Trophoblast cell (in vitro differentiated cells and primary cell): ENCODE data around the gene TBC1D22A.

Source experiments
- DNase-seq, 2 donors: peaks; one replicate each; pipeline ENCODE4 v3.0.0-alpha.2; 2016
- H2AFZ ChIP-seq: 2 replicates; pipeline ENCODE4 v1.6.1; 2013; ENCODE audit warnings: low read length, moderate library complexity, mild to moderate bottlenecking; ENCODE audit not compliant: insufficient read depth, poor library complexity
- H2AK5ac ChIP-seq: 2 replicates; pipeline ENCODE4 v1.6.1; 2013; ENCODE audit warnings: mild to moderate bottlenecking, low read length
- H2BK120ac ChIP-seq: 2 replicates; pipeline ENCODE4 v1.6.1; 2013; ENCODE audit warnings: low read length, mild to moderate bottlenecking, moderate library complexity; ENCODE audit not compliant: insufficient read depth, poor library complexity
- H2BK12ac ChIP-seq: 2 replicates; pipeline ENCODE4 v1.6.1; 2013; ENCODE audit warnings: mild to moderate bottlenecking, low read length, moderate library complexity
- H2BK5ac ChIP-seq: 2 replicates; pipeline ENCODE4 v1.6.1; 2013; ENCODE audit warnings: low read length, low read depth, moderate library complexity, mild to moderate bottlenecking; ENCODE audit not compliant: poor library complexity
- H3K14ac ChIP-seq: 2 replicates; pipeline ENCODE4 v1.6.1; 2013; ENCODE audit warnings: mild to moderate bottlenecking, low read length
- H3K18ac ChIP-seq: 2 replicates; pipeline ENCODE4 v1.6.1; 2013; ENCODE audit warnings: mild to moderate bottlenecking, low read length
- H3K23ac ChIP-seq: 2 replicates; pipeline ENCODE4 v1.6.1; 2013; ENCODE audit warnings: low read length
- H3K27ac ChIP-seq: 2 replicates; pipeline ENCODE4 v1.5.1; 2013; ENCODE audit warnings: low read depth, mild to moderate bottlenecking, inconsistent platforms, low read length, moderate library complexity
- H3K27me3 ChIP-seq: 2 replicates; pipeline ENCODE4 v1.6.1; 2013; ENCODE audit warnings: inconsistent platforms, mild to moderate bottlenecking, low read length, moderate library complexity; ENCODE audit not compliant: insufficient read depth
- H3K36me3 ChIP-seq, 2 experiments: 1 replicate in 1 of 2; 2 replicates in 1 of 2; pipeline ENCODE4 v1.6.1; 2013; ENCODE audit warnings: low read length in 2 of 2, mild to moderate bottlenecking in 2 of 2, moderate library complexity in 1 of 2; ENCODE audit not compliant: insufficient read depth in 2 of 2, control insufficient read depth in 1 of 2
- H3K4ac ChIP-seq: 2 replicates; pipeline ENCODE4 v1.6.1; 2013; ENCODE audit warnings: low read depth, mild to moderate bottlenecking, low read length, moderate library complexity
- H3K4me1 ChIP-seq, 2 experiments: 1 replicate in 1 of 2; 2 replicates in 1 of 2; pipeline ENCODE4 v1.6.1; 2013; ENCODE audit warnings: low read length in 2 of 2, mild to moderate bottlenecking in 2 of 2, moderate library complexity in 1 of 2; ENCODE audit not compliant: insufficient read depth in 2 of 2, control insufficient read depth in 1 of 2
- H3K4me2 ChIP-seq: 2 replicates; pipeline ENCODE4 v1.6.1; 2013; ENCODE audit warnings: inconsistent platforms, mild to moderate bottlenecking, low read length, moderate library complexity
- H3K4me3 ChIP-seq: 2 replicates; pipeline ENCODE4 v1.5.1; 2013; ENCODE audit warnings: mild to moderate bottlenecking, low read depth, low read length, inconsistent platforms
- H3K79me1 ChIP-seq: one replicate; pipeline ENCODE4 v1.6.1; 2013; ENCODE audit warnings: low read length
- H3K79me2 ChIP-seq: 2 replicates; pipeline ENCODE4 v1.6.1; 2013; ENCODE audit warnings: low read length, mild to moderate bottlenecking; ENCODE audit not compliant: control insufficient read depth, insufficient read depth, poor library complexity
- H3K9ac ChIP-seq: 2 replicates; pipeline ENCODE4 v1.6.1; 2013; ENCODE audit warnings: mild to moderate bottlenecking, low read length
- H3K9me3 ChIP-seq: 2 replicates; pipeline ENCODE4 v1.6.1; 2013; ENCODE audit warnings: low read depth, mild to moderate bottlenecking, control low read depth, inconsistent platforms, low read length; ENCODE audit not compliant: insufficient read depth
- H4K12ac ChIP-seq: 2 replicates; pipeline ENCODE4 v1.6.1; 2013; ENCODE audit warnings: low read depth, mild to moderate bottlenecking, low read length, moderate library complexity
- H4K8ac ChIP-seq: 2 replicates; pipeline ENCODE4 v1.6.1; 2013; ENCODE audit warnings: low read depth, mild to moderate bottlenecking, low read length, moderate library complexity
- H4K91ac ChIP-seq: one replicate; pipeline ENCODE4 v1.6.1; 2013; ENCODE audit warnings: low read depth, mild to moderate bottlenecking, low read length, moderate library complexity
- WGBS: extraction: QIAGEN DNeasy Blood & Tissue Kit; methylation state at CpG from one replicate; pipeline ENCODE4 v1.1.7; 2013; ENCODE audit warnings: missing lambda C conversion rate; ENCODE audit not compliant: insufficient read length, insufficient coverage; ENCODE audit errors: extremely low coverage; 5-methylcytosine and 5-hydroxymethylcytosine counted together

The TBC1D22A gene

GRCh38 chr22:47113853-47114415 is 351.5 kb downstream of the TBC1D22A start:
- no peak overlapping the region for H4K12ac ChIP-seq
- no peaks in the 10 kb centered on the region for H3K27me3 ChIP-seq
- WGBS = no CpG with 5 or more reads among the region's 8 CpGs
- no peak overlapping the region for H2BK120ac ChIP-seq
- no peak overlapping the region for H4K8ac ChIP-seq
- H2AK5ac ChIP-seq = no peak overlapping the region
- H3K4me1 ChIP-seq = peaks cover 0 to 5% of the 10 kb centered on the region in 2 experiments
- H3K4ac ChIP-seq = no peak overlapping the region
- H4K91ac ChIP-seq = no peak overlapping the region
- H3K14ac ChIP-seq = no peak overlapping the region
- no peak overlapping the region for H2BK5ac ChIP-seq
- H3K9me3 ChIP-seq = no peaks in the 10 kb centered on the region
- H3K18ac ChIP-seq = no peak overlapping the region
- no peak overlapping the region for H3K4me3 ChIP-seq
- H3K9ac ChIP-seq = no peak overlapping the region
- H3K79me1 ChIP-seq = no peaks in the 10 kb centered on the region
- no peak overlapping the region for H2AFZ ChIP-seq
- no peak overlapping the region for H3K23ac ChIP-seq
- no peak overlapping the region for H3K4me2 ChIP-seq
- no peak overlapping the region for H2BK12ac ChIP-seq
- no peaks in the 10 kb centered on the region for H3K36me3 ChIP-seq
- H3K27ac ChIP-seq = no peak overlapping the region
- H3K79me2 ChIP-seq = no peaks in the 10 kb centered on the region
- DNase-seq = no peak

- Histone ChIP-seq H3K4me1 (peaks cover 0 to 5% of the 10 kb centered on the region in 2 experiments), H3K36me3 (no peaks in the 10 kb centered on the region), H3K9me3 (no peaks in the 10 kb centered on the region), H3K27me3 (no peaks in the 10 kb centered on the region), H3K23ac (no peak overlapping the region), H3K18ac (no peak overlapping the region), H2BK5ac (no peak overlapping the region), H3K79me2 (no peaks in the 10 kb centered on the region), H3K4ac (no peak overlapping the region), H3K9ac (no peak overlapping the region), H2BK120ac (no peak overlapping the region), H4K8ac (no peak overlapping the region), H4K12ac (no peak overlapping the region), H3K4me2 (no peak overlapping the region), H2BK12ac (no peak overlapping the region), H3K27ac (no peak overlapping the region), H3K14ac (no peak overlapping the region), H4K91ac (no peak overlapping the region), H3K79me1 (no peaks in the 10 kb centered on the region), H3K4me3 (no peak overlapping the region), H2AFZ (no peak overlapping the region), H2AK5ac (no peak overlapping the region)
- WGBS = no CpG with 5 or more reads among the region's 20 CpGs
- no peak for DNase-seq
Measured at GRCh38 chr22:47114813-47115517, 352.5 kb downstream of the TBC1D22A start.

- no peaks in the 10 kb centered on the region for H3K79me1 ChIP-seq
- H3K23ac ChIP-seq = no peak overlapping the region
- DNase-seq = no peak
- H3K18ac ChIP-seq = no peak overlapping the region
- H4K91ac ChIP-seq = no peak overlapping the region
- H4K8ac ChIP-seq = no peak overlapping the region
- H3K4ac ChIP-seq = no peak overlapping the region
- no peaks in the 10 kb centered on the region for H3K9me3 ChIP-seq
- no peak overlapping the region for H2BK5ac ChIP-seq
- H3K4me1 ChIP-seq = peaks cover 0 to 7% of the 10 kb centered on the region in 2 experiments
- no peak overlapping the region for H3K4me3 ChIP-seq
- H2AFZ ChIP-seq = no peak overlapping the region
- no peak overlapping the region for H2BK12ac ChIP-seq
- H3K27ac ChIP-seq = no peak overlapping the region
- no peak overlapping the region for H2BK120ac ChIP-seq
- H2AK5ac ChIP-seq = no peak overlapping the region
- no peaks in the 10 kb centered on the region for H3K27me3 ChIP-seq
- H4K12ac ChIP-seq = no peak overlapping the region
- no peak overlapping the region for H3K9ac ChIP-seq
- no peaks in the 10 kb centered on the region for H3K79me2 ChIP-seq
- H3K14ac ChIP-seq = no peak overlapping the region
- no CpG with 5 or more reads among the region's 14 CpGs for WGBS
- no peak overlapping the region for H3K4me2 ChIP-seq
- H3K36me3 ChIP-seq = no peaks in the 10 kb centered on the region
Measured at GRCh38 chr22:47115518-47115890, 353.1 kb downstream of the TBC1D22A start.

GRCh38 chr22:47115921-47116320 is 353.5 kb downstream of the TBC1D22A start:
- Histone ChIP-seq H3K4me2 (no peak overlapping the region), H2AFZ (no peak overlapping the region), H4K8ac (no peak overlapping the region), H2BK5ac (no peak overlapping the region), H3K27ac (no peak overlapping the region), H3K79me1 (no peaks in the 10 kb centered on the region), H4K91ac (no peak overlapping the region), H3K27me3 (no peaks in the 10 kb centered on the region), H3K4me3 (no peak overlapping the region), H2BK12ac (no peak overlapping the region), H3K9ac (no peak overlapping the region), H3K18ac (no peak overlapping the region), H2BK120ac (no peak overlapping the region), H4K12ac (no peak overlapping the region), H3K36me3 (no peaks in the 10 kb centered on the region), H3K4ac (no peak overlapping the region), H3K9me3 (no peaks in the 10 kb centered on the region), H3K79me2 (no peaks in the 10 kb centered on the region), H3K4me1 (peaks cover 0 to 7% of the 10 kb centered on the region in 2 experiments), H2AK5ac (no peak overlapping the region), H3K14ac (no peak overlapping the region), H3K23ac (no peak overlapping the region)
- no peak for DNase-seq
- no CpG with 5 or more reads among the region's 13 CpGs for WGBS
